ENCODE results near the gene NRG2.

Gene NRG2

DNA sequence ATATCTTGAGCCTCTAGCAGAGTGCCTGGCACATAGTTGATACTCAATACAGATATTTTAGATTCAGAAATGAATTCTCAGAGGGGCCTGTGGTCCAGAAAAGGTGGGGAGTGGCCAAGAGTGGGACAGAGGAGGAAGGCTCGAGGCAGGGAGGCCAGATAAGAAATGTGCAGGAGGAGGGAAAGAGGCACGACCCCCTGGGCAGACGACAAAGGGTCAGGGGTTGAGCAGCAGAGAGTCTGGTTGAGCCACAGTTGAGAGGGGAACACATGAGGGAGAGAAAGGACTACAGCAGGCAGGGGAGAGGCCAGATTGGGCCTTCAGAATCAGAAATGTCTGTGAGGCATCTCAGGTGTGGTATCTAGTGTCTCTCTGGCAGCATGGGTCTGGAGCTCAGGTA, 158.4 kb downstream of the NRG2 start:
- H3K4me3 ChIP-seq (ENCODE audit: low read depth, low read length) = no peak overlapping the region
- no peak for TF ChIP-seq CTCF (IDR thresholded peaks at IDR 0.05; ENCODE audit: insufficient read depth, low read depth, low read length, missing control alignments)
- DNase-seq (ENCODE audit: low read depth) = no peak

GRCh38 chr5:139884144-139884543, 159.0 kb downstream of the NRG2 start:
- no peak for DNase-seq (ENCODE audit: low read depth)
- H3K4me3 ChIP-seq (ENCODE audit: low read depth, low read length) = no peak overlapping the region
- TF ChIP-seq CTCF (IDR thresholded peaks at IDR 0.05; ENCODE audit: insufficient read depth, low read depth, low read length, missing control alignments) = no peak

DNA sequence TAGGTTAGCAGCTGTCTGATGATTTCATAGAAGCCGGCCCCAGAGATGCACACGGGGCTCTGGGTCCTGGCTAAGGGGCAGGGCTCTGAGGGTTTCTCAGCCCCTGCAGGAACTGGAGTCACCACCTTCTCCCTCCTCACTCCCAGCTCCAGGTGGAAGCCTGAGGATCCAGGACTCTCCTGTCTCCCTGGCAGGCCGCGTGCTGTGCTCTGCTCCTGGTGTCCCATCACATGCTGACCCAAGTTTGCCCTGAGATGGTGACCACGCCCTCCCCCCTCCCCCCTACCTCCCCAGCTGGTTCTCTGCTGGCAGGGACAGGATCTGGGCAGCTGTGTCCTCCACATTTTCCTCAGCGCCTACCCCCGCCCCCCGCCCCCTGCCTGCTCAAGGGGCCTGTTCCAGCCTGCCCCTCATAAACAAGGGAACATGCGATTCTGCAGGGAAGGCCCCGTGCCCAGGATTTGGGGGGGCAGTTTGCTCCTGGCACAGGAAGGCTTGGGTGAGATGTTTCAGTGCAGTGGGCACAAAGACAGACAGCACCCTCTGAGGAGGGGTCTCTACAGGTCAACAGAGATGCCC, 160.0 kb downstream of the NRG2 start:
- no peak for TF ChIP-seq CTCF (IDR thresholded peaks at IDR 0.05; ENCODE audit: insufficient read depth, low read depth, low read length, missing control alignments)
- no peak for DNase-seq (ENCODE audit: low read depth)
- H3K4me3 ChIP-seq (ENCODE audit: low read depth, low read length) = no peak overlapping the region

- DNase-seq (ENCODE audit: low read depth) = no peak
- H3K4me3 ChIP-seq (ENCODE audit: low read depth, low read length) = no peak overlapping the region
- TF ChIP-seq CTCF (IDR thresholded peaks at IDR 0.05; ENCODE audit: insufficient read depth, low read depth, low read length, missing control alignments) = no peak
These were observed 160.8 kb downstream of the NRG2 start for GRCh38 chr5:139882316-139882715.

DNA sequence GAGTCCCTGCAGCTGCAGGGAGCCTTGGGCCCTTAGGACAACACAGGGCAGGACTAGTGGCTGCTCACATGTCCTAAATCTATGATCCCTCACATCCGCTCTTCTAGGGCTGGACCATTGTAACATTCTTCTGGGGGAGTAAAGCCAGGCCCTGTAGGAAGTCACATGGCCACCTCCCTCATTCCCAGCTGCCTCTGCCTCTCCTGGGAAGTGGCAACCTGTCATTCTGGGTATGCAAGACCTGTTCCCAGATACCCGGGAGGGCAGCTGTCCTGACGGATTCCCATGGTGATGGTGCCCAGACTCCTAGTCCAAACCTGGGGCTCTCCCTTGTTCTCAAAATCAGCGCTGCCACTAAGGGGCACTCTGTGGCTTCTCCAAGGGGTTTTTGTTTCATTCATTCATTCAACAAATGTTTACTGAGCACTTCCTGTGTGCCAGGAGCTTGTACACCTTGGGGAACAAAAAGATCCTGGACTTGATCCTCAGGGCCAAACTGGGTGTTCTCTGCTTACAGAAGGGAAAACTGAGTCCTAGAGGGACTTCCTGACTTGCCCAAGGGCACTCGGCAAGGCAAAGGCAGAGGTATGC, 161.9 kb downstream of the NRG2 start:
- DNase-seq (ENCODE audit: low read depth) = no peak
- H3K4me3 ChIP-seq (ENCODE audit: low read depth, low read length) = no peak overlapping the region
- no peak for TF ChIP-seq CTCF (IDR thresholded peaks at IDR 0.05; ENCODE audit: insufficient read depth, low read depth, low read length, missing control alignments)

DNA sequence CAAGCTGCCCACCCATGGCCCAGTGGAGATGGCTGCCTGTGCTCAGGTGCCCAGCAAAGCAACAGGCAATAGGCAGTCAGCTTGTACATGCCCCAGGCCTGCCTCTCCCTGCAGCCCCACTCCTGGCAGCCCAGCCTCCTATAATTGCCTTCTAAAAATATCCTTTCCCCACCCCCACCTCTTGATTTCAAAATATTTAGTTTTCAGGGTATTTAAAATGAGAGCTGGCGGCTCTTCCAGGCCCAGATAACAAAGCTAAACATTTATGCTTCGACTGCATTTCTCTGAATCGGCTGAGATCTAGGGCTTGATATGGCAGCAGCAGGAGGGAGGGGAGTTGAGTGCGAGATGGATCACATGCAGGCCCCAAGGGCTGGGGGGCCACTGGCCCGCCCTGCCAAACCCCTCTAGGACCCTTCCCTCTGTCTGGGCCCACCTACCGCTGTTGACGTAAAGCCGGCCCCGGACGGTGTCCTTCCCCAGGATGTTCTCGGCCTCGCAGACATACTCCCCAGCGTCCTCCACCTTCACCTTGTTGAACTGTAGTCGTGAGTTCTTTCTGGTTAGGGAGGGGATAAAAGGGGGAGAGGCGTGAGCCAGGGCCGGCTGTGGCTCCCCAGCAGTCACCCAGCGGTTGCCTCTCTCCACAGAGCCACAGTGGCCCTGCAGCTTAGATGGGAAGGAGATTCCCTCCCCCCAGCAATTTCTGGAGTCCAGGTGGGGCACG, 162.5 kb downstream of the NRG2 start:
- no peak for TF ChIP-seq CTCF (IDR thresholded peaks at IDR 0.05; ENCODE audit: insufficient read depth, low read depth, low read length, missing control alignments)
- H3K4me3 ChIP-seq (ENCODE audit: low read depth, low read length) = no peak overlapping the region
- DNase-seq (ENCODE audit: low read depth) = no peak

Measured in GM12865 (cell line).